NCI-H82 treated with DMSO at 0.1 percent for 48 hours (cell line): ENCODE measurements around the gene MYL5.
"Not testable (repeated sequence)": the region's sequence is repeated elsewhere in the genome, so short reads cannot be mapped to it uniquely, and the experiment has no call there.

ENCODE experiments used
- DNase-seq: peaks from one replicate; lab custom pipeline; 2025; ENCODE audit not compliant: unreplicated experiment; lab: John Stamatoyannopoulos, UW

Gene MYL5

DNA sequence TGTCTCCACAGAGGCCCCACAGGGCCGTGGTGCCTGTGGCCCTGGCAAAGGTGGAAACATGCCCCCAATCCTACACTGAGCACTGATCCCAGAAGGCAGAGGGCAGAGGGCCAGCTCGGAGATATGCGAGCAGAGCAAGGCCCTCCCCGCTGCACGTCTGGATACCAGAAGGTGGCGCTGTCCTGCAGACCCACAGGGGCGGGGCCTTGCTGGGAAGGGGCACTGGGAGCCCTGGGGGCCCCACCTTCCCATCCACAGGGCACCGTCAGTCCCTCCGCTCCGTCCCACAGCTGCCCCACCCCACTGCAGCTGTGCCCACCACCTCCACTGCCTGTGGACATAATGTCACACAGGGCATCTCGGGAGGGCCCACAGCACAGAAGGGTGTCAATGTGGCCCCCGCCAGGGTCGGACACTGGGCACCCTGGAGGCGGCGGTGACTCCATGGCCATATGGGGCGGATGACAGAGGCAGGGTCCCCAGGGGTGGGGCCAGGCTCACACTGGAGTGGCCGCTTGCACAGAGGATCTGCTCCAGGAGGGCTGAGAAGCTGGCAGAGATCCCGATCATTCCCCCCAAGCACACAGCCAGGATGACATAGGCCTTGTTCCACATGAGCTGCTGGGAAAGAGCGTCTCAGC is 9.8 kb downstream of the MYL5 start:
- DNase-seq, result peak; percentile 44

DNA sequence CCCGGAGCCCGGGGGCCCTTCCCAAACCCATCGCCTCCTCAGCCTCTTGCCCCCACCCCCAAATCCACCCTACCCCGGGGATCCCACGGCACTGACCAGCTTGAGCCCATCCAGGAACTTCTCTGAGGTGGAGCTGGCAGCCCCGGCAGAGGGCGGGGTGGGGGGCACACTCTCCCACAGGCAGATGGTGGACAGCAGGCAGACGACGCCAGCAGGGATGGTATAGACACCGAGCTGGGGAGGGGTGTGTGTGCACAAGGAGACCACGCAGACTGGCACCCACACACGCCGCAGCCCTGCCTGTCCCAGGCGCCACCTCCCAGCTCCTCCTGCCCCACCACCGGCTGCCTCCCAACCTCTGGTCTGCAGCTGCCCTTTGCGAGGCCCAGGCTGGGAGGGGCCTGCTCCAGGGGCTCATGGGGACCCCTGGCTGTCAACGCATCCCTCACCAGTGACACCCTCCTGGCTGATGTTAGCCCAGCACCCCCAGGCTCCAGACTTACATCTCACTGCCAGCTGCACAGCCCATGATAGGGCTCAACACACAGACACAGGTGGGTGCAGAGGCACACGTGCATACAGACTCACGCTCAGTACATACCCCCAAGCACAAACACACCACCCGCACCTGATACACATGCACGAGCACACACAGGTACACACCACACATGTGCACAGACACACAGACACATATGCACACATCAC is 10.4 kb downstream of the MYL5 start:
- no peak for DNase-seq

- no peak for DNase-seq
These were observed 11.5 kb downstream of the MYL5 start for GRCh38 chr4:685679-686412.

GRCh38 chr4:686413-687040 is 12.2 kb downstream of the MYL5 start:
- no peak for DNase-seq

GRCh38 chr4:687048-687970 is 13.0 kb downstream of the MYL5 start:
- DNase-seq, result no peak

GRCh38 chr4:687971-688853 is 13.9 kb downstream of the MYL5 start:
- no peak for DNase-seq

DNA sequence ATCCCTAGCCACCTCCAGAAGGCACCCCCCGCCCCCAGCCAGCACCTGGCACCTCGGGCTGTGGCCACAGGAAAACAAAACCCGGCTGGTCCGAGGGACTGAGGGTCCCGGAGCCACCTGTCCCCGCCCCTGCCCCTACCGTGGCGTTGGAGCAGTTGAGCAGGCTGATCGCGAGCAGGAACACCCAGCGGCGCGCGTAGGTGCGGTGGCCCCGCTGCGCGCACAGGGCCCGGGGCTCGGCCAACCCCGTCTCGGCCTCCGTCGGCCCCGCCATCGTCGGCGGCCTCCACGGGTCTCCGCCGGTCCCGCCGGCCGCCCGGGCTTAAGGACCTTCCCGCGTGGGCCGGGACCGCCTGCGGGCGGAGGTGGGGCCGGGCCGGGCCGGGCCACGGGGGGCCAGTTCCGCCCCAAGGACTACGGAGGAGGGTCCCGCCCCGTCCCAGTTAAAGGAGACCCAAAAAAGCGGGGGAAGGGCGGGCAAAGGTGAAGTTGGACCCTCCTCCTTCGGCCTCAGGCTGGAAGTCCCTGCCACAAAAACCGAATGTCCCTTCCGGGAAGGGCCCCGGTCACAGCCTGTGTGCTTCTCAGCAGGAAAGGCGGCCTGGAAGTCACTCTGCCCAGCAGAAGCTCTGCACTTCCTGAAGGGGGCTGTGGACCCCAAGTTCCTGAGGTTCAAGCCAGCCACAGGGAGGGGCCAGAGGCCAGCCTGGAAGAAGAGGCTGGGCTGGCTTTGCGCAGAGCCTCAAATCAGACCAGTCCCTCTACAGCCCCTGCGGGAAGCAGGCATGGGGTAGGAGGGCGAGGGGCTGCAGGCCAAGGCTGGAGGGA is 14.7 kb downstream of the MYL5 start, which contains the start of gene SLC49A3:
Gene SLC49A3, minus strand, starts transcription at position 298 of the 828 bp plus-strand sequence. Its CDS starts 24 bp downstream, at position 274.
- no peak for DNase-seq

GRCh38 chr4:689723-690122 is 15.4 kb downstream of the MYL5 start:
- DNase-seq, result no peak

GRCh38 chr4:692771-693554 is 18.6 kb downstream of the MYL5 start:
- no peak for DNase-seq

DNA sequence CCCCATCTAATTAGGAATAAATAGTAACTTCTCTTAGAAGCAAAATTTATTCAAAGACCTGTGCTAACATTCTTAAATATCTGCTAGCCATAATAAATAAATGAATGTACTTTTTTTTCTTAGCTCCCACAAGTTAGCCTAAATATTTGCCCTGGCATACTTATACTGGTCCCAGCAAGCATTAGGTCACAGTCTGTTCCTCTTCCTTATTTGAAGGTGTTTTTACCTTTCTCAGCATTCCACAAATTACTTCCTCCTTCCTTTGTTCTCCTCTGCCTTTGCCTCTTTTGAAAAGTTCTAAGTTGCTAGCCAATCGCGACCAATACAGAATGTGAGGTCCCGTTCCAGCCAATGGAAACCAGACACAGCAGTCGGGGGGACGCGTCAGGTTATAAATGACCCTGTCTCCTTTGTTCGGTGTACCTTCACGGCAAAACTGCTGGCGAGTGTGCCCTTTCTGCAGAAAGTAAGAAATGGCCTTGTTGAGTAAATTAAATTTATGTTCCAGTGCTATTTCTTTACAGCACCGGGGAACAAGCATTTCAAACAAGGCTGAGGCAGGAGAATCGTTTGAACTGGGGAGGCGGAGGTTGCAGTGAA is 20.1 kb downstream of the MYL5 start:
- not testable (repeated sequence) for DNase-seq

GRCh38 chr4:699816-700580 is 25.7 kb downstream of the MYL5 start:
- no peak for DNase-seq

- DNase-seq, result no peak
These were observed 26.4 kb downstream of the MYL5 start for GRCh38 chr4:700587-701264.

- DNase-seq, result no peak
These were observed 28.3 kb downstream of the MYL5 start for GRCh38 chr4:702618-703048.

DNA sequence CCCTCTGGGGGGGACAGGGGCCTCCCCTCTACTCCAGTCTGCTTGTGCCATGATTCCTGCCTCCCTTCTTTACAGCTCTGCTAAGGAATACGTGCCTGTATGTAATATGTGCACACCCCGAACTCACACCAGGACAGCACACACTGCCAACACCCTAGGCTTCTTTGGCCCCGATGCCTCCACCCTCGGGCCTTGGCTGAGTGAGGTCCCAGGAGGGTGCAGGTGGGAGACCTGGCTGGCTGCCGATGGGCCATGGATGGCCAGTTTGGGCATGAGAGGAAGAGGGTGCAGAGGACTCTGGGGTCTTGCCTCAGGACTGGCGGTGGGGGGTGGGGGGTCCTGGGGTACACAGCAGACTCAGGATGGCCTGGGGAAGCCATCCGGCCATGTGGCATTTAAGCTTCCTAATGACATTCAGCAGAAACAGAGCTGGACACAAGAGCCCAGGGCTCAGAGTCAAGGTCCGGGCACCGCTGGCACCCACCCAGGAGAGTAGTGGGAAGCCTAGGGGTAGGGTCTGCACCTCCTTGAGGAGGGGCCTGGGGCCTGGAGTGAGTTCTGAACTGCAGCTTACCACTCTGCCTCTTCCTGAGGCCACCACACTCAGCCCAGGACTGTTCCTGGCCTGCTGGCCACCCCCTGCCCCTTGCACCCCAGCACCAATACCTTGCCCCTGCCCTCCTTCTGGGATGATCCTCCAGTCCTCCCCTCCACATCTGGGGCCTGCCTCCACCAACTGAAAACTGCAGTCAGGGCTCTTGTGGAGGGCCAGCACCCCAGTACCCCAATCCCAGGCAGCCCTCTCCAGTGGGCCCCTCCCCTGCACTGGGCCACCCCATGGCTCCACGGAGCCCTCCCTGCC is 29.2 kb downstream of the MYL5 start:
- no peak for DNase-seq

- DNase-seq, result no peak
These were observed 30.0 kb downstream of the MYL5 start for GRCh38 chr4:704198-704891.
